HepG2 (cell line): ENCODE measurements around the gene CYP2A7. TPM values are rescaled to one million over a fixed set of nuclear protein-coding genes. Genes with fewer than 3 reads are reported as not detected.

Experiments
- DMAP1 ChIP-seq: IDR thresholded peaks from 2 replicates; pipeline ENCODE4 v1.6.1; 2016
- FIP1L1 ChIP-seq: fragments of 200-400 bp; formaldehyde crosslinking; IDR thresholded peaks from 2 replicates; pipeline ENCODE4 v1.6.1; 2018; ENCODE audit warnings: low read depth, mild to moderate bottlenecking, low read length, moderate library complexity, borderline replicate concordance; ENCODE audit not compliant: insufficient read depth
- GABPB1 ChIP-seq: IDR thresholded peaks from 2 replicates; pipeline ENCODE4 v1.6.1; 2016; ENCODE audit warnings: mild to moderate bottlenecking, missing genetic modification reagents, moderate library complexity, missing compliant biosample characterization
- NFRKB ChIP-seq: fragments of 450-650 bp; IDR thresholded peaks from 2 replicates; pipeline ENCODE4 v1.6.1; 2017
- POGZ ChIP-seq: sonication (generic); formaldehyde crosslinking; IDR thresholded peaks from 2 replicates; pipeline ENCODE4 v1.4.0; 2020; ENCODE audit warnings: mild to moderate bottlenecking, missing genetic modification reagents
- SIX4 ChIP-seq: sonication (generic); formaldehyde crosslinking; IDR thresholded peaks from 2 replicates; pipeline ENCODE4 v1.4.0; 2020; ENCODE audit warnings: missing genetic modification reagents
- SMAD1 ChIP-seq: sonication (generic); formaldehyde crosslinking; IDR thresholded peaks from 2 replicates; pipeline ENCODE4 v1.4.0; 2020; ENCODE audit warnings: missing genetic modification reagents, low read depth, mild to moderate bottlenecking, borderline replicate concordance
- SOX5 ChIP-seq: IDR thresholded peaks from 2 replicates; pipeline ENCODE4 v1.6.1; 2016; ENCODE audit warnings: borderline replicate concordance
- SRSF9 ChIP-seq: fragments of 200-400 bp; formaldehyde crosslinking; IDR thresholded peaks from 2 replicates; pipeline ENCODE4 v1.6.1; 2018; ENCODE audit warnings: borderline replicate concordance, mild to moderate bottlenecking, low read depth, low read length; ENCODE audit not compliant: insufficient read depth, poor library complexity, severe bottlenecking
- ZC3H13 ChIP-seq: sonication (generic); formaldehyde crosslinking; IDR thresholded peaks from 2 replicates; pipeline ENCODE4 v1.8.1; 2023; ENCODE audit warnings: mild to moderate bottlenecking, missing genetic modification reagents, moderate library complexity
- ZNF17 ChIP-seq: sonication (generic); formaldehyde crosslinking; IDR thresholded peaks from 2 replicates; pipeline ENCODE4 v1.5.0; 2020; ENCODE audit warnings: mild to moderate bottlenecking, missing genetic modification reagents
- ZNF264 ChIP-seq: sonication (generic); formaldehyde crosslinking; IDR thresholded peaks from 2 replicates; pipeline ENCODE4 v1.4.0; 2020; ENCODE audit warnings: missing genetic modification reagents
- ZNF337 ChIP-seq: sonication (generic); formaldehyde crosslinking; IDR thresholded peaks from 2 replicates; pipeline ENCODE4 v1.5.1; 2020; ENCODE audit warnings: missing genetic modification reagents, low read depth, mild to moderate bottlenecking, borderline replicate concordance
- ZNF382 ChIP-seq: sonication (generic); formaldehyde crosslinking; IDR thresholded peaks from 2 replicates; pipeline ENCODE4 v1.5.0; 2020; ENCODE audit warnings: missing genetic modification reagents, mild to moderate bottlenecking, borderline replicate concordance
- polyA plus RNA-seq, 8 experiments: library from polyadenylated mRNA; depleted of rRNA in 3 of 8; stranded (reverse) in 7 of 8; unstranded in 1 of 8; fragments of >200 nt; fragmentation: Illumina TruSeq in 4 of 8; extraction: Trizol in 4 of 8; gene quantifications; 2 replicates each; pipeline versions ENCODE4 v1.2.1 to v1.2.3, GENCODE V29; 2011 to 2016; ENCODE audit warnings: low read depth in 4 of 8, missing spikeins in 1 of 8, mixed read lengths in 1 of 8; ENCODE audit not compliant: insufficient read depth in 1 of 8
- total RNA-seq, 5 experiments: library from RNA; depleted of rRNA; stranded (reverse); fragments of >200 nt; fragmentation: Illumina TruSeq; extraction: Trizol; gene quantifications; 2 replicates each; pipeline ENCODE4 v1.2.3, GENCODE V29; 2016; ENCODE audit warnings: low read depth in 1 of 5
- TF ChIP-seq, protein P1 (sequence below): sonication (generic); formaldehyde crosslinking; IDR thresholded peaks from 2 replicates; pipeline ENCODE4 v1.4.0; 2020; ENCODE audit warnings: missing genetic modification reagents, borderline replicate concordance
- TF ChIP-seq, protein P2 (sequence below): sonication (generic); formaldehyde crosslinking; IDR thresholded peaks from 2 replicates; pipeline ENCODE4 v1.4.0; 2020; ENCODE audit warnings: mild to moderate bottlenecking, missing genetic modification reagents
- TF ChIP-seq, protein P3 (sequence below): sonication (generic); formaldehyde crosslinking; IDR thresholded peaks from 2 replicates; pipeline ENCODE4 v1.9.0; 2021; ENCODE audit warnings: missing genetic modification reagents, mild to moderate bottlenecking, borderline replicate concordance
- TF ChIP-seq, protein P4 (sequence below): IDR thresholded peaks from 2 replicates; pipeline ENCODE4 v1.6.1; 2012; ENCODE audit warnings: low read length, improper control_type of control experiment

The CYP2A7 gene
- total and polyA plus RNA-seq, 2 of the 13 experiments (the other 11 are each of a cell fraction or from before 2014, with no cell fraction given), result not detected

DNA sequence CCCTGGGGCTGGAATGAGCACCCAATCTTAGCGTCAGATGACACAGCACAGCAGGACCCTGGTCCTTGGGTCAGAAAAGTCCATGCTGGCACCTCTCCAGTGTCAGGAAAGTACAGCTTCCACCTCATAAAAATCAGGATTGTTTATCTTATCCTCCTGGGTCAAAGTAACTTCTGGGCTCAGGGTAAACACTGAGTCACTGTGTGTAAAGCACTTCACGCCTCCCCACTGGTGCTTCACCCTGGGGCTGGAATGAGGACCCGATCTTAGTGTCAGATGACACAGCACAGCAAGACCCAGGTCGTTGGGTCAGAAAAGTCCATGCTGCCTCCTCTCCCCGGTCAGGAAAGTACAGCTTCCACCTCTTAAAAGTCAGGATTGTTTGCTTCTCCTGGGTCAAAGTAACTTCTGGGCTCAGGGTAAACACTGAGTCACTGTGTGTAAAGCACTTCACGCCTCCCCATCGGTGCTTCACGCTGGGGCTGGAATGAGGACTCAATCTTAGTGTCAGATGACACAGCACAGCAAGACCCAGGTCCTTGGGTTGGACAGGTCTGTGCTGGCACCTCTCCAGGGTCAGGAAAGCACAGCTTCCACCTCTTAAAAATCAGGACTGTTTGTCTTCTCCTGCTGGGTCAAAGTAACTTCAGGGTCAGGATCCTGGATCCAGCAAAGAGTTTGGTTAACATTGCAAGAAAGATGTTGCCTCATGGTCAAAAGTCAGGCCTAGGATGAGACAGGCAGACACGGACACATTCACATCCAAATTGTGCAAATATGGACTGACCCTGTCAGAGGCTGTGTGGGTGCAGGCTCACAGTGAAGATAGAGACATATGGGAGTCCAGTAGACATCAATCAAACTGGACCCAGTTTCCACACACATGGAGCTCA, 39.2 kb upstream of the CYP2A7 start (continued):
- TF ChIP-seq, protein P1, sequence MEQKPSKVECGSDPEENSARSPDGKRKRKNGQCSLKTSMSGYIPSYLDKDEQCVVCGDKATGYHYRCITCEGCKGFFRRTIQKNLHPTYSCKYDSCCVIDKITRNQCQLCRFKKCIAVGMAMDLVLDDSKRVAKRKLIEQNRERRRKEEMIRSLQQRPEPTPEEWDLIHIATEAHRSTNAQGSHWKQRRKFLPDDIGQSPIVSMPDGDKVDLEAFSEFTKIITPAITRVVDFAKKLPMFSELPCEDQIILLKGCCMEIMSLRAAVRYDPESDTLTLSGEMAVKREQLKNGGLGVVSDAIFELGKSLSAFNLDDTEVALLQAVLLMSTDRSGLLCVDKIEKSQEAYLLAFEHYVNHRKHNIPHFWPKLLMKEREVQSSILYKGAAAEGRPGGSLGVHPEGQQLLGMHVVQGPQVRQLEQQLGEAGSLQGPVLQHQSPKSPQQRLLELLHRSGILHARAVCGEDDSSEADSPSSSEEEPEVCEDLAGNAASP (CRISPR knock-in tag), result 0 out of 2 replicates have a peak, but pooled peaks have one; percentile 11
- TF ChIP-seq NFRKB (no peak), ZC3H13 (CRISPR knock-in tag) (no peak), POGZ (CRISPR knock-in tag) (no peak; the same call in 1 of the 2 replicates), ZNF264 (CRISPR knock-in tag) (no peak), SIX4 (CRISPR knock-in tag) (peak; percentile 91), SMAD1 (CRISPR knock-in tag) (no peak), DMAP1 (CRISPR knock-in tag) (0 out of 2 replicates have a peak, but pooled peaks have one; percentile 28), GABPB1 (CRISPR knock-in tag) (peak; percentile 44; the same call in 1 of the 2 replicates), SRSF9 (no peak), ZNF17 (no peak), SOX5 (CRISPR knock-in tag) (peak; percentile 73), FIP1L1 (no peak), ZNF382 (CRISPR knock-in tag) (no peak), ZNF337 (CRISPR knock-in tag) (no peak)
- TF ChIP-seq, protein P2, sequence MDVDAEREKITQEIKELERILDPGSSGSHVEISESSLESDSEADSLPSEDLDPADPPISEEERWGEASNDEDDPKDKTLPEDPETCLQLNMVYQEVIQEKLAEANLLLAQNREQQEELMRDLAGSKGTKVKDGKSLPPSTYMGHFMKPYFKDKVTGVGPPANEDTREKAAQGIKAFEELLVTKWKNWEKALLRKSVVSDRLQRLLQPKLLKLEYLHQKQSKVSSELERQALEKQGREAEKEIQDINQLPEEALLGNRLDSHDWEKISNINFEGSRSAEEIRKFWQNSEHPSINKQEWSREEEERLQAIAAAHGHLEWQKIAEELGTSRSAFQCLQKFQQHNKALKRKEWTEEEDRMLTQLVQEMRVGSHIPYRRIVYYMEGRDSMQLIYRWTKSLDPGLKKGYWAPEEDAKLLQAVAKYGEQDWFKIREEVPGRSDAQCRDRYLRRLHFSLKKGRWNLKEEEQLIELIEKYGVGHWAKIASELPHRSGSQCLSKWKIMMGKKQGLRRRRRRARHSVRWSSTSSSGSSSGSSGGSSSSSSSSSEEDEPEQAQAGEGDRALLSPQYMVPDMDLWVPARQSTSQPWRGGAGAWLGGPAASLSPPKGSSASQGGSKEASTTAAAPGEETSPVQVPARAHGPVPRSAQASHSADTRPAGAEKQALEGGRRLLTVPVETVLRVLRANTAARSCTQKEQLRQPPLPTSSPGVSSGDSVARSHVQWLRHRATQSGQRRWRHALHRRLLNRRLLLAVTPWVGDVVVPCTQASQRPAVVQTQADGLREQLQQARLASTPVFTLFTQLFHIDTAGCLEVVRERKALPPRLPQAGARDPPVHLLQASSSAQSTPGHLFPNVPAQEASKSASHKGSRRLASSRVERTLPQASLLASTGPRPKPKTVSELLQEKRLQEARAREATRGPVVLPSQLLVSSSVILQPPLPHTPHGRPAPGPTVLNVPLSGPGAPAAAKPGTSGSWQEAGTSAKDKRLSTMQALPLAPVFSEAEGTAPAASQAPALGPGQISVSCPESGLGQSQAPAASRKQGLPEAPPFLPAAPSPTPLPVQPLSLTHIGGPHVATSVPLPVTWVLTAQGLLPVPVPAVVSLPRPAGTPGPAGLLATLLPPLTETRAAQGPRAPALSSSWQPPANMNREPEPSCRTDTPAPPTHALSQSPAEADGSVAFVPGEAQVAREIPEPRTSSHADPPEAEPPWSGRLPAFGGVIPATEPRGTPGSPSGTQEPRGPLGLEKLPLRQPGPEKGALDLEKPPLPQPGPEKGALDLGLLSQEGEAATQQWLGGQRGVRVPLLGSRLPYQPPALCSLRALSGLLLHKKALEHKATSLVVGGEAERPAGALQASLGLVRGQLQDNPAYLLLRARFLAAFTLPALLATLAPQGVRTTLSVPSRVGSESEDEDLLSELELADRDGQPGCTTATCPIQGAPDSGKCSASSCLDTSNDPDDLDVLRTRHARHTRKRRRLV, result no peak
- TF ChIP-seq, protein P3, sequence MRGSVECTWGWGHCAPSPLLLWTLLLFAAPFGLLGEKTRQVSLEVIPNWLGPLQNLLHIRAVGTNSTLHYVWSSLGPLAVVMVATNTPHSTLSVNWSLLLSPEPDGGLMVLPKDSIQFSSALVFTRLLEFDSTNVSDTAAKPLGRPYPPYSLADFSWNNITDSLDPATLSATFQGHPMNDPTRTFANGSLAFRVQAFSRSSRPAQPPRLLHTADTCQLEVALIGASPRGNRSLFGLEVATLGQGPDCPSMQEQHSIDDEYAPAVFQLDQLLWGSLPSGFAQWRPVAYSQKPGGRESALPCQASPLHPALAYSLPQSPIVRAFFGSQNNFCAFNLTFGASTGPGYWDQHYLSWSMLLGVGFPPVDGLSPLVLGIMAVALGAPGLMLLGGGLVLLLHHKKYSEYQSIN, result no peak
- TF ChIP-seq, protein P4, sequence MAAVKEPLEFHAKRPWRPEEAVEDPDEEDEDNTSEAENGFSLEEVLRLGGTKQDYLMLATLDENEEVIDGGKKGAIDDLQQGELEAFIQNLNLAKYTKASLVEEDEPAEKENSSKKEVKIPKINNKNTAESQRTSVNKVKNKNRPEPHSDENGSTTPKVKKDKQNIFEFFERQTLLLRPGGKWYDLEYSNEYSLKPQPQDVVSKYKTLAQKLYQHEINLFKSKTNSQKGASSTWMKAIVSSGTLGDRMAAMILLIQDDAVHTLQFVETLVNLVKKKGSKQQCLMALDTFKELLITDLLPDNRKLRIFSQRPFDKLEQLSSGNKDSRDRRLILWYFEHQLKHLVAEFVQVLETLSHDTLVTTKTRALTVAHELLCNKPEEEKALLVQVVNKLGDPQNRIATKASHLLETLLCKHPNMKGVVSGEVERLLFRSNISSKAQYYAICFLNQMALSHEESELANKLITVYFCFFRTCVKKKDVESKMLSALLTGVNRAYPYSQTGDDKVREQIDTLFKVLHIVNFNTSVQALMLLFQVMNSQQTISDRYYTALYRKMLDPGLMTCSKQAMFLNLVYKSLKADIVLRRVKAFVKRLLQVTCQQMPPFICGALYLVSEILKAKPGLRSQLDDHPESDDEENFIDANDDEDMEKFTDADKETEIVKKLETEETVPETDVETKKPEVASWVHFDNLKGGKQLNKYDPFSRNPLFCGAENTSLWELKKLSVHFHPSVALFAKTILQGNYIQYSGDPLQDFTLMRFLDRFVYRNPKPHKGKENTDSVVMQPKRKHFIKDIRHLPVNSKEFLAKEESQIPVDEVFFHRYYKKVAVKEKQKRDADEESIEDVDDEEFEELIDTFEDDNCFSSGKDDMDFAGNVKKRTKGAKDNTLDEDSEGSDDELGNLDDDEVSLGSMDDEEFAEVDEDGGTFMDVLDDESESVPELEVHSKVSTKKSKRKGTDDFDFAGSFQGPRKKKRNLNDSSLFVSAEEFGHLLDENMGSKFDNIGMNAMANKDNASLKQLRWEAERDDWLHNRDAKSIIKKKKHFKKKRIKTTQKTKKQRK, result no peak
